Stimulated activated CD8-positive, alpha-beta memory T cell treated with anti-CD3 and anti-CD28 coated beads, Interleukin-15, amount 100 ng/mL, for 1 hour (primary cell): Measurements from ENCODE around the gene PJVK.
"Not testable (repeated sequence)": the region's sequence is repeated elsewhere in the genome, so short reads cannot be mapped to it uniquely, and the experiment has no call there.

Experiments used
- DNase-seq: peaks from one replicate; pipeline ENCODE4 v3.0.0-alpha.2; 2020; ENCODE audit warnings: low read depth

PJVK gene, protein sequence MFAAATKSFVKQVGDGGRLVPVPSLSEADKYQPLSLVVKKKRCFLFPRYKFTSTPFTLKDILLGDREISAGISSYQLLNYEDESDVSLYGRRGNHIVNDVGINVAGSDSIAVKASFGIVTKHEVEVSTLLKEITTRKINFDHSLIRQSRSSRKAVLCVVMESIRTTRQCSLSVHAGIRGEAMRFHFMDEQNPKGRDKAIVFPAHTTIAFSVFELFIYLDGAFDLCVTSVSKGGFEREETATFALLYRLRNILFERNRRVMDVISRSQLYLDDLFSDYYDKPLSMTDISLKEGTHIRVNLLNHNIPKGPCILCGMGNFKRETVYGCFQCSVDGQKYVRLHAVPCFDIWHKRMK

GRCh38 chr2:178450774-178451525 lies at the start of gene PJVK, which contains the start of gene PRKRA:
TSS of gene PJVK (plus strand) at chr2:178451378. CDS start at chr2:178453410, 2,032 bp downstream.
TSS of gene PRKRA (minus strand) at chr2:178451175. CDS start at chr2:178451030, 145 bp downstream.
- DNase-seq: peak; percentile 87

- no peak for DNase-seq
These were observed 49.2 kb upstream of the PJVK start for GRCh38 chr2:178401994-178402437.

GRCh38 chr2:178403671-178404306 lies 47.4 kb upstream of the PJVK start:
- no peak for DNase-seq

GRCh38 chr2:178404368-178404767 lies 46.8 kb upstream of the PJVK start:
- no peak for DNase-seq

DNA sequence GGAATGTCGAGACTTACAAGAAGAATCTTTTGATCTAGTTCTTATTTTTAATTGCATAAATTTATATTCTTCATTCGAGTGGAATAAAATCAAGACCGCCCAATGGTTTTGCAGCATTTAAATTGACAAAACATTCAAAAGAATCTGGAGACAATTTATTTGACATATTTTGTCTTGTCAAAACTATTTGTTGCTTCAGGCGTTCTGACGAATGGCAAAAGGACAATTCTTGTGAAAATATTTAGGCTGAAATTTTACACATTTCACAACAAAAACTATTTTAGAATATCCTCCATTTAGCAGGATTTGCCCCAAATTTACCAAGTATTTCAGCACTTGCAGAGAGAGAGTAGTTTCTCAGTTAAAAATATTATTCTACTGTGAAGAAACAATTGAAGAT lies 41.9 kb upstream of the PJVK start:
- DNase-seq: no peak

DNA sequence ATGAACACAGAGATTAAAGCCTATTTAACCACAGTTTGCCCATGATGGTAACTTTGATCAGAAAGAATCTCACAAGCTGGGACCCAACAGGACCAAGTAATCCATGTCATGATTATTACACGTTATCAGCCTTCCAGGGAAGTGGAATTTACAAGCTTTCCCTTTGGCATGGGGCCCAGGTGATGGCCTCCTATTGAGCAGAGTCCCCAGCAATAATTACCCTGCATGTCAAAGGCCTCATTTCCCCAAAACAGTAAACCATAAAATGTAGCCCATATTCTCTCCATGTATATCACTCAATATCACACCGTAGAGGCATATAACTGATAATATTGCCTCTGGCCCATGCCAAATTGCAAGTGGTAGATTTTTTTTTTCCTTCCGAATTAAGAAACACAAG lies 39.1 kb upstream of the PJVK start:
- no peak for DNase-seq

DNA sequence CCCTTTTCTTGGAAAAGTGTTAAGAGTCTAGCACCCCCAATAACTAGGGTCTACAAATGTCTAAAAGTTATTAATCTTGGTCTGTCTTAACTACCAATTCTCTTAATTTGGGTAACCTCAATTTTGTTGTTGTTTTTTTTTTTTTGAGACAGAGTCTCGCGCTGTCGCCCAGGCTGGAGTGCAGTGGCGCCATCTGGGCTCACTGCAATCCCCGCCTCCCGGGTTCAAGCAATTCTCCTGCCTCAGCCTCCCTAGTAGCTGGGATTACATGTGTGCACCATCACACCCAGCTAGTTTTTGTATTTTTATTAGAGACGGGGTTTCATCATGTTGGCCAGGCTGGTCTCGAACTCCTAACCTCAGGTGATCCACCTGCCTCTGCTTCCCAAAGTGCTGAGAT lies 38.7 kb upstream of the PJVK start:
- not testable (repeated sequence) for DNase-seq

DNA sequence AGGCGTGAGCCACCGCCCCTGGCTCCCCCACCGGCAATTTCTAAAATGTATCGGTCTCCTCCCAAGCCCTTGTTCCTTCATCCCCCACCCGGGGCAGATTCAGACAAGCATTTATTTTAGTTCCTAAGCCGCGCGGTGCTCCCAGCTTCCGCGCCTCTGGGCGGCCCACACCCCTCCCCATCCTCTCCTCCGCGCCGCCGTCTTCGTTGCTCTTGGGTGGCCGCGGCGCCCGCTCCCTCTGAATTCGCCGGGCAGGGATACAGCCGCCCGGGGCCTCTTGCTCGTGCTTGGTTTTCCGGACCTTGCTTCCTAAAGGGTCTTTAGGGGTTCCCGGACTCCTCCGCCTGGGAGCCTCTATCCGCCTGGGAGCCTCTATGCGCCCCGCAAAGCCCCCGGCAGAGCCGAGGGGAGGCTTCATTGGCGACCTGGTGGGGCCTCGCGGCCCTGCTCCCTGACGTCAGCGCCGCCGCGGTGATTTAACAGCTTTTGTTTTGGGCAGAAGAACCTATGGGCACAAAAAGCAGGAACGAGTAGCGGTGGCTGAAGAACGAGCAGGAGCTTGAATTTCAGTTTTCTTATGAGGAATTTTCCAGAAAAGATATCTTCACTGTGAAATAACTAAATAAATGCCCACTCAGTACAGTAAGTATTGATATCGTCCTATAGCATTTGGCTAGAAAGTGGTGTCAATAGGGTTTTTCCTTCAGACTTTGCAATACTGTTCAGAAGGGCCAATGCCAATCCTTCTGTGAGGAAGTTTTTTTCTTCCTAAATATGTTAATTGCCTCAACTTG lies 37.5 kb upstream of the PJVK start:
- DNase-seq: peak; percentile 57

DNA sequence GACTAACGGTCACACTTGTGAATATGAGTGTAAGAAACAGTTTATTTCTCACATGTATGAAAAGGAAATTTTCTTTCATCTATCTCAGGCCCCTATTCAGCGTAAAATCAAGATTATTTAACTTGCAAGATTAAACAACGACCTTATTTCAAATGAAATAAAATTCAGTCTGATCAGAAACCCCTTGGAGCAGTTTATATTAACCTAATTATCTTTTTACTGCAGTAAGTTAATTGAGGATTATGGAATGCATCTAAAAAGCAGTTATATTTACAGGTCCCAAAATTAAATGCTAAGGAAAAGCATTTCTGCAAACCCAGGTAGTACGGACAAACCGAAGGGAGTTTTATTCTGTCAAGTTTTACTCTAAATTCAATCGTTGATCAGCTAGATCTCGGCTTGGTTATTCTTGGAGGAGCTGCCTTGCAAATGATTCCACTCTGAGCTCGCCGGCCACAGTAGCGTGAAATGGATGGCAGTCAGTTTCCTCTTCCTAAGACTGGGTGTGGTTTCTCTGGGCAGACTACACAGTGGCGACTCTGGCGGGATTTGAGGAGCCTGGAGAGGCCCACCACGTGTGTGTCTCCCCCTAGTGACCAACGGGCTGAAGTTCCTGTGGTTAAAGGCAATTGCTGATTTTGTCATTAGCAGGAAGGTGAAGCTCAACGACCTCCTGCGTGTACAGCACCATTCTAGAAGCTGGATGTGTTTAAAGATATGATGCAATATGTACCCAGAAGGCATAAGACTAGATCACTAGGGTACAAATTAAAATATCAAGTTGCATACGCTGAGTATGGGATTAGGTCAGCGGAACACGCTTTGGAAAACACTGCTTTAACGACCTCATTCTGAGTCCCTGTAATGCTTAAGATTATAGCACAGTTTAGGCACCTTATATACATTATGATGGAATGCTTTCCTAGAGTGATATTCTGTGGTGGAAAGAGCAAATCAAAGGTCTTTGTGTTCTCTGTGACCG lies 36.6 kb upstream of the PJVK start:
- peak; percentile 58 for DNase-seq

DNA sequence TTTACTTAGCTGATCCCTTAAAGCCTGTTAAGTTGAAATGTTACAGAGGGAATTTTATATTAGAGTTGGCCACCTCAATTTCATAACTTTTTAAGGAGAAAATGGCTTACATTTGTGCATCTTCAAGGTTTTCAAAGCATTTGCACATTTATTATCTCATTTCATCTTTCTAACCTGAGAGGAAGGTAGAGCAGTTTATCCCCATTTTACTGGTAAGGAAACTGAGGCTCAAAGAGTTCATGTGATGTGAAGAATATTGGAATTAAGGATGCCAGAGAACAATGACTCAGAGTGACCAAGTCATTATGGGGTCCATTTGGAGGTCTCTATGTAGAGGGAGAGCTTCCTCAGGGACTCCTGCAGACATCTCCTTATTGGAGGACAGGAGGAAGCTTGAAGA lies 35.2 kb upstream of the PJVK start:
- no peak for DNase-seq

DNA sequence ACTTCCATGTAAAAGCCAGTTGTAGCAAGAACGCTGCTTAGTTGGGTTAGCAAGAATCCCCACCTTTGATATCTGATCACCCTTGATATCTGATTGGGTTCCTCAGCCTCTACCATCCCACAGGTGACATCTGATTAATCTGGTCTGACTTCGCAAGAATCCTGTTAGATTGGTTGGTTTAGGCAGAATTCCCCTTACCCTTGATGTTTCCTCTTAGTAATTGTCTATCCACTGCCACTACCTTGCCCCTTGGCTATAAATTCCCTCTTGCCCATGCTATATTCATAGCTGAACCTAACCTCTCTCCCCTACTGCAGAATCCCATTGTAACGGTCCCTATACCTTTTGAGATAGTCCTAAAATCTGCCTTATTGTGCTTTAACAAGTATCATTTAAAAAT lies 33.3 kb upstream of the PJVK start:
- DNase-seq: no peak

GRCh38 chr2:178418426-178418825 lies 32.8 kb upstream of the PJVK start:
- no peak for DNase-seq

DNA sequence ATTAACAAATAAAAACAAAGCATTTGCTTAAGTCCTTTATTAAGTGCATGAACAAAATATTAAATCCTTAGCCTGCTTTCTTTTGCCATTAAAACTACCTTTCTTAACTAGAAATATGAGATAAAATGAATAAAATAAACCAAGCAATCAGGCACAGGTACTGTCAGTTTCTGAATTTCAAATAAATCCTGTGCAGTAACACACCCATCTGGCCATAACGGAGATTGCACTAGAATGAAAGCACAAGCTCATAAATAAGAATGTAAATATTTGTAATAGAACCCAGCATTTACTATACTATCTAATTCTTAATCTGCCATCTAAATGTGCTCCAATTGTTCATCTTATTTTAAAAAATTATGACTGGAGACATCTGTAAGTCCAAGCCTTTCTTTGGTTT lies 32.1 kb upstream of the PJVK start:
- no peak for DNase-seq

DNA sequence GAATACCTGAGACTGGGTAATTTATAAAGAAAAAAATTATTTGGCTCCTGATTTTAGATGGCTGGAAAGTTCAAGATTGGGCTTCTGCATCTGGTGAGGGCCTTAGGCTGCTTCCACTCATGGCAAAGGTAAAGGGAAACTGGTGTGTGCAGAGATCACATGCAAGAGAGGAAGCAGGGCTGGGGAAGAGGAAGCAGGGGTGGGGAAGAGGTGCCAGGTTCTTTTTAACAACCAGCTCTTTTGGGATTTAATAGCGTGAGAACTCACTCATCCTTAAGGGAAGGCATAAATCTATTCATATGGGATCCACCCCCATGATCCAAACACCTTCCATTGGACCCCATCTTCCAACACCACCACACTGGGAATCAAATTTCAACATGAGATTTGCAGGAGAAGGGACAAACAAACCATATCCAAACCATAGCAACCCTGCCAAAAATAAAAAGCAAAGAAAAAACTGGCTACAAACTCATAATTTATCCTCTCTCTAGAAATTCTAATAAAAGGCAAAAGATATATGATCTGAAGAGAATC lies 30.6 kb upstream of the PJVK start:
- no peak for DNase-seq

DNA sequence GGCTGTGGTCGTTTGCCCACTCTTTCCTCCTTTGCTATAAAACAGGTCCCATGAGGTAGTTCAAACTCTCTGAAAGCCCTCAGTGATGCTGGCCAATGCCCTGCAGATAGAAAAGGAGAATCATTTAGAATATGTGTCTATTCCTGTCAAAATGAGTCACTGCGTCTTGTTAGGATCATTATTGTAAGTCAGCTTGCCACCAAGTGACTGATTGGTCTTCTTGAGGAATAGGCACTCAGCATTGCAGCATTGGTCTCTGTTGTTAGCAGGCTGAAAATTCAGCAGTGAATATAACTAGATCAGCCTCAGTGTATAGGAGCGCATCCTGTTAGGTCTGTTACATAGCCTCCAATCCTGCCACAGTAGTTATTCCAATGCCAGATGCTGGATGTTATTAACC lies 29.1 kb upstream of the PJVK start:
- no peak for DNase-seq

DNA sequence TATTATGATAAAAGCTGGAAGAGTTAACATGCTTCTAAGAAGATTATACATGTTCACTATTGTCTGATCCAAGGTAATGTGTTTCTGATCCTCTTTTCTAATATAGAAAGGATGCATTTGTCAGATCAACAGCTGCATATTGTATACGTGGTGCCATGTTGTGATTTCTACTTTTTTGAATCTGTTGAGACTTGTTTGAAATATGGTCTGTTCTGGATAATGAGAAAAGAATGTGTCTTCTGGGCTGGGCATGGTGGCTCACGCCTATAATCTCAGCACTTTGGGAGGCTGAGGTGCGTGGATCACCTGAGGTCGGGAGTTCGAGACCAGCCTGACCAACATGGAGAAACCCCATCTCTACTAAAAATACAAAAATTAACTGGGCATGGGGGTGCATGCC lies 27.4 kb upstream of the PJVK start:
- DNase-seq: not testable (repeated sequence)

GRCh38 chr2:178425255-178425827 lies 25.8 kb upstream of the PJVK start:
- no peak for DNase-seq

GRCh38 chr2:178426388-178426787 lies 24.8 kb upstream of the PJVK start:
- no peak for DNase-seq

- no peak for DNase-seq
These were observed 23.7 kb upstream of the PJVK start for GRCh38 chr2:178427458-178427857.

GRCh38 chr2:178428396-178428806 lies 22.8 kb upstream of the PJVK start:
- no peak for DNase-seq
